A549 (cell line): ENCODE data around the gene STAP2.

Experiments
- CTCF ChIP-seq: fragments of >200 bp; sonication (Bioruptor Twin); formaldehyde crosslinking; IDR thresholded peaks from 3 replicates; pipeline ENCODE4 v1.5.1; 2016
- EP300 ChIP-seq, 2 experiments: fragments of >200 bp; sonication (Bioruptor Twin); formaldehyde crosslinking; IDR thresholded peaks; 2 replicates in 1 of 2; 3 replicates in 1 of 2; pipeline ENCODE4 v1.6.1; 2016 to 2017
- FOSB ChIP-seq: fragments of 250-450 bp; sonication (Bioruptor Pico); IDR thresholded peaks from 2 replicates; pipeline ENCODE4 v1.5.0; 2020; ENCODE audit warnings: mild to moderate bottlenecking, moderate library complexity
- HES2 ChIP-seq: fragments of >200 bp; sonication (Bioruptor Twin); formaldehyde crosslinking; IDR thresholded peaks from 2 replicates; pipeline ENCODE4 v1.6.1; 2016
- MAFK ChIP-seq: fragments of 450-650 bp; IDR thresholded peaks from 2 replicates; pipeline ENCODE4 v1.6.1; 2014; ENCODE audit not compliant: partially characterized antibody
- SMC3 ChIP-seq: fragments of >200 bp; sonication (Bioruptor Twin); formaldehyde crosslinking; IDR thresholded peaks from 3 replicates; pipeline ENCODE4 v1.6.1; 2018; ENCODE audit warnings: inconsistent platforms
- TP53 ChIP-seq: fragments of 250-450 bp; sonication (Bioruptor Pico); IDR thresholded peaks from 2 replicates; pipeline ENCODE4 v1.5.0; 2021; ENCODE audit warnings: mild to moderate bottlenecking, moderate library complexity

- no peak for TF ChIP-seq CTCF
- TF ChIP-seq FOSB (CRISPR knock-in tag), result no peak
- no peak for TF ChIP-seq SMC3
- TF ChIP-seq HES2, result no peak
- TF ChIP-seq MAFK, result no peak
- no peak for TF ChIP-seq TP53 (CRISPR knock-in tag)
- no peak for TF ChIP-seq EP300 (IDR thresholded peaks at IDR 0.05)
Observed at GRCh38 chr19:4354282-4354681, 15.7 kb upstream of the STAP2 start.
